Muscle layer of duodenum (tissue), 2 donors: ENCODE measurements around the gene LRP6.

ENCODE experiments used
- H3K27ac ChIP-seq: one replicate; pipeline ENCODE4 v1.7.0; 2013; ENCODE audit warnings: mild to moderate bottlenecking, low read length
- H3K27me3 ChIP-seq: one replicate; pipeline ENCODE4 v1.7.0; 2013; ENCODE audit warnings: low read depth, mild to moderate bottlenecking, control low read depth, low read length
- H3K36me3 ChIP-seq, 2 donors: one replicate each; pipeline ENCODE4 v1.7.0; 2013; ENCODE audit warnings: low read length in 2 of 2, control low read depth in 1 of 2, mild to moderate bottlenecking in 1 of 2; ENCODE audit not compliant: insufficient read depth in 2 of 2, control insufficient read depth in 1 of 2
- H3K4me1 ChIP-seq, 2 donors: one replicate each; pipeline ENCODE4 v1.7.0; 2013; ENCODE audit warnings: low read length in 2 of 2, mild to moderate bottlenecking in 2 of 2, control low read depth in 1 of 2, moderate library complexity in 1 of 2; ENCODE audit not compliant: insufficient read depth in 2 of 2, control insufficient read depth in 1 of 2
- H3K4me3 ChIP-seq, 2 donors: one replicate each; pipeline ENCODE4 v1.7.0; 2013; ENCODE audit warnings: low read length in 2 of 2, low read depth in 1 of 2, mild to moderate bottlenecking in 1 of 2
- H3K9me3 ChIP-seq, 2 donors: one replicate each; pipeline ENCODE4 v1.7.0; 2013; ENCODE audit warnings: low read length in 2 of 2, control low read depth in 1 of 2, mild to moderate bottlenecking in 1 of 2; ENCODE audit not compliant: control insufficient read depth in 1 of 2
- donor health status: healthy.

LRP6 gene

DNA sequence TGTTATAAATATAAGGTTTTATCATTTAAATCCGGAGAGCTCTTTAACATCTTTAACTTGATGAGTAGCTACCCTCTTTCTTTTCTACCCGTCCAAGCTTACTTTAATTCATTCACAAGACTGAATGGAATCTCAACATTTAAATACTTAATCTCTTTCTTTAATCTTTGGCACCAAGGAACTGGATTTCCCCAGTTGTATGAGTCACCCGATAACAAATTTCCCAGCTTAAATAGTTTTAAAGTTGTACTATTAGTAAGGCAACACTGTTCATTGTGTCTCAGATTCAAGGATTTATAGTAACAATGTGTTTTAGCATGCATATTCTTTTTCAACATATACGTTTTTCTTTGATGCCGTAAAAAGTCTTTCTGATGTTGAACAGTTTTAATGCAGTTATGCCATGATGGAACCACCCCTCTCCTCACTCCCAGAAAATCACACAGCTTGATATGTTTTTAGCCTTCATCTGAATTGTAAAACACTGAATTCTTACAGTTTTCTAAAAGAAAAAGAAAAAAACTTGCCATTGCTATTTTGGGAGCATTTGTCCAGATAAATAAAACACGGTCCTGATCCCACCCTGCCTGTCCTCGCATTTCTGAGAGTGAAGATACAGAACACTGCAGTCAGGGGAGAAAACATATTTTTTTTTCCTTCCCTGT, 16.0 kb upstream of the LRP6 start:
- Histone ChIP-seq H3K4me1 (peaks cover 0 to 6% of the 10 kb centered on the region in 2 donors), H3K36me3 (no peaks in the 10 kb centered on the region), H3K9me3 (peaks cover 0 to under 1% of the 10 kb centered on the region in 2 donors), H3K27me3 (no peaks in the 10 kb centered on the region), H3K4me3 (no peak overlapping the region), H3K27ac (no peak overlapping the region)

DNA sequence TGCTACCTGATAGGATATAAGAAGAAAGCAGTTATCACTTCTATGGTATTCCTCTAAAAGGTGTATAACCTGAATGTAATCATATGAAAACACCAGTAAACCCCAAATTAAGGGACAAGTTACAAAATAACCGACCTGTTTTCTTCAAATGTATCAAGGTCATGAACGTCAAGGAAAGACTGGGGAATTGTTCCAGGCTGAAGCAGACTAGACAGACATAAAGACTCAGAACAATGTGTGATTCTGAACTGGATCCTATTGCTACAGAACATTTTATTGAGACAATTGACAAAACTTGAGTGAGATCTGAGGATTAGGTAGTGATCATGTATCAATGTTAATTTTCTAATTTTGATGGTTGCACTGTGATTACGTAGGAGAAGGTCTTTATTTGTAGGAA, 15.4 kb upstream of the LRP6 start:
- Histone ChIP-seq H3K4me1 (peaks cover 0 to 6% of the 10 kb centered on the region in 2 donors), H3K9me3 (peaks cover 0 to 2% of the 10 kb centered on the region in 2 donors), H3K4me3 (no peak overlapping the region), H3K27ac (no peak overlapping the region), H3K36me3 (no peaks in the 10 kb centered on the region), H3K27me3 (no peaks in the 10 kb centered on the region)

- H3K4me3 ChIP-seq = no peak overlapping the region
- no peak overlapping the region for H3K27ac ChIP-seq
- no peaks in the 10 kb centered on the region for H3K36me3 ChIP-seq
- H3K9me3 ChIP-seq = peaks cover 0 to 2% of the 10 kb centered on the region in 2 donors
- no peaks in the 10 kb centered on the region for H3K27me3 ChIP-seq
- peaks cover 0 to 6% of the 10 kb centered on the region in 2 donors for H3K4me1 ChIP-seq
Measured at GRCh38 chr12:12281134-12281533, 14.3 kb upstream of the LRP6 start.

DNA sequence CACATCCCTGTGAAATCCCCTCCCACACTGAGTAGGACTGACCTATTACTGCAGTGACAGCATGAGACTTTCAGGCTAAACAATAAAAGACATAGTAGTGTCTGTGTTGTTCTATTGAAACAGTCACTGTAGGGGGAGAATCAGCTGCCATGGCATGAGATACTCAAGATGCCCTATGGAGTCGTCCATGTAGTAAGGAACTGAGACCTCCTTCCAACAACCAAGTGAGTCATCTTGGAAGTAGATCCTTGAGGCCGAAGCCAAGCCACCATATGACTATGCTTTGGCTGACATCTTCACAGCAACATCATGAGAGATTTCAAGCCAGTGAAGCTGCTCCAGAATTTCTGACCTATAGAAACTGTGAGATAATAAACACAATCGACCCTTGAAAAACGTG, 12.1 kb upstream of the LRP6 start:
- no peak overlapping the region for H3K4me3 ChIP-seq
- no peaks in the 10 kb centered on the region for H3K36me3 ChIP-seq
- H3K4me1 ChIP-seq = peaks cover 0 to 6% of the 10 kb centered on the region in 2 donors
- peaks cover 0 to 2% of the 10 kb centered on the region in 2 donors for H3K9me3 ChIP-seq
- no peaks in the 10 kb centered on the region for H3K27me3 ChIP-seq
- no peak overlapping the region for H3K27ac ChIP-seq

DNA sequence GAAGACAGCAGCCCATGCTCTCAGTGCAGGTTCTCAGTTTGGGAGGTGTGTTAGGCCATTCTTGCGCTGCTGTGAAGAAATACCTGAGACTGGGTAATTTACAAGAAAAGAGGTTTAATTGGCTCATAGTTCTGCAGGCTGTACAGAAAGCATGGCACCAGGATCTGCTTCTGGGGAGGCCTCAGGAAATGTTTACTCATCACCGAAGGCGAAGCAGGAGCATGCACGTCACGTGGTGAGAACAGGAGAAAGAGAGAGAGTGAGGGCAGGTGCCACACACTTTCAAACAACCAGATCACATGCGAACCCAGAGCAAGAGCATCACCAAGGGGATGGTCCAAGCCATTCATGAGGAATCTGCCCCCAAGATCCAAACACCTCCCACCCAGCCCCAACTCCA, 9.0 kb upstream of the LRP6 start:
- Histone ChIP-seq H3K27ac (no peak overlapping the region), H3K9me3 (peaks cover 0 to 2% of the 10 kb centered on the region in 2 donors), H3K27me3 (no peaks in the 10 kb centered on the region), H3K4me3 (no peak overlapping the region), H3K36me3 (no peaks in the 10 kb centered on the region), H3K4me1 (no peaks in the 10 kb centered on the region)

GRCh38 chr12:12273291-12273957, 6.6 kb upstream of the LRP6 start:
- Histone ChIP-seq H3K27ac (no peak overlapping the region), H3K4me1 (no peaks in the 10 kb centered on the region), H3K9me3 (peaks cover 0 to 2% of the 10 kb centered on the region in 2 donors), H3K27me3 (no peaks in the 10 kb centered on the region), H3K4me3 (no peak overlapping the region), H3K36me3 (no peaks in the 10 kb centered on the region)

- Histone ChIP-seq H3K4me3 (no peak overlapping the region), H3K4me1 (no peaks in the 10 kb centered on the region), H3K27ac (no peak overlapping the region), H3K36me3 (no peaks in the 10 kb centered on the region), H3K27me3 (no peaks in the 10 kb centered on the region), H3K9me3 (peaks cover 0 to 1% of the 10 kb centered on the region in 2 donors)
Measured at GRCh38 chr12:12272869-12273268, 6.0 kb upstream of the LRP6 start.

GRCh38 chr12:12270226-12270625, 3.4 kb upstream of the LRP6 start:
- Histone ChIP-seq H3K27ac (no peak overlapping the region), H3K9me3 (no peaks in the 10 kb centered on the region), H3K36me3 (no peaks in the 10 kb centered on the region), H3K4me3 (no peak overlapping the region), H3K27me3 (no peaks in the 10 kb centered on the region), H3K4me1 (no peaks in the 10 kb centered on the region)

- no peaks in the 10 kb centered on the region for H3K9me3 ChIP-seq
- no peaks in the 10 kb centered on the region for H3K27me3 ChIP-seq
- peaks cover 0 to 9% of the 10 kb centered on the region in 2 donors for H3K4me1 ChIP-seq
- no peaks in the 10 kb centered on the region for H3K36me3 ChIP-seq
- H3K4me3 ChIP-seq = peak overlapping the region; percentile 90 to 93
- peak overlapping the region; percentile 94 for H3K27ac ChIP-seq
Measured at GRCh38 chr12:12267742-12268200, 927 bp upstream of the LRP6 start.

DNA sequence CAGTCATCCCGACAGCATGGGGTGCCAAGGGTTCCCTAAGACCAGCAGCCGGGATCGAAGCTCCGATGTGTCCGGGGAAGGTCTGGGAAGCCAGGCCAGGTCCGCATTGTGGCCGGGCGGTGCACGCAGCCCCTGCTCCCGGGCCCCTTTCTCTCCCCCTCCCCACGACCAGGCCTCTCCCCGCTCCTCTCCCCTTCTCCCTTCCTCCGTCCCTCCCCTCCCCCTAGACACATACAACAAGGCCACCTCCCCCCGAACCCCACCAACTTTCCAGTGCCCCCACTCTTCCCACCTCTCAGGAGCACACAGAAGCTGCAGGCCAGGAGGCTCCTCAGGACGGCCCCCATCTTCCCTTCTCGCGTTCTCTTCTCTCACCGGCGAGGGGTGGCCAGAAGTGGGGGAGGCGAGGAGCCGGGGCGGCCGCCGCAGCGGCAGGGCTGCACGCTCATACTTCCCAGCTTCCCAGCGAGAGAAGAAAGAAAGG, 413 bp downstream of the LRP6 start:
- Histone ChIP-seq H3K36me3 (no peaks in the 10 kb centered on the region), H3K4me3 (peak overlapping the region; percentile 90 to 93), H3K27me3 (no peaks in the 10 kb centered on the region), H3K9me3 (no peaks in the 10 kb centered on the region), H3K27ac (peak overlapping the region; percentile 76), H3K4me1 (peaks cover 0 to 9% of the 10 kb centered on the region in 2 donors)

- Histone ChIP-seq H3K4me3 (peak overlapping the region; percentile 90 to 93), H3K27ac (peak overlapping the region; percentile 76), H3K9me3 (no peaks in the 10 kb centered on the region), H3K27me3 (no peaks in the 10 kb centered on the region), H3K4me1 (peaks cover 0 to 9% of the 10 kb centered on the region in 2 donors), H3K36me3 (no peaks in the 10 kb centered on the region)
Measured at GRCh38 chr12:12265571-12266388, 1.1 kb downstream of the LRP6 start.
